ENCODE measurements around the gene DCHS1.

DCHS1 gene

DNA sequence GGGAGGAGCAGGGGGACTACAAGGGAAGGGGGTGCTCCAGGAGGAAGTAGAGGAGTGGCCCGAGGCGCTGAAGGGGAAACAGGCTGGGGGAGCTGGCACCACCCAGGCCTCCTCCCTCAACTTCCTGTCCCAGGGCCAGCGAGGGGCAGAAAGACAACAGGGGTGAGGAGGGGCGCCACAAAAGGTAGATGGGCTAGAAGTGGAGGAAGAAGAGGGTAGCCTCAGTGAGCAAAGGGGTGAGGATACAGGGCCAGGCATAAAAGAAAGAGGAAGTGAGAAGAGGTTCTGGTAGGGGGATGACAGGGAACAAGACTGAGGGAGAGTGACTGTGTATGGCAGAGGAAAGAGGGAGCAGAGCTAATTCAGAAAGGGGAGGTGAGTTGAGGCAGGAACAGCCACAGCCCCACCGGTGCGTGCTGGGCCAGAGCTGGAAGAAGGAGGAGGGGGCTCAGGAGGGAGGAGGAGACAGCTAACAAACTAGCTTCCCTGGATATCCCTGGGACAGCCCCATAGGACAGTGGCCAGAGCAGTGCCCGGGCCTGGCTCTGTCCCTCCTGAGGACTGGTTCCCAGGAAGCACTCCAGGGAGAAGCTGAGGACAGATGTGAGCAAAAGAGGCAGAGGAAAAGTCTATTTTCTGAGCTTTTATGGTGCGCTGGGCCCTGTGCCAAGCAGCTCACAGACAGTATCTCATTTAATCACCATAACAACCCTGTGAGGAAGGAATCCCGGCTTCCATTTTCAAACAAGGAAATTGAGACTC lies 8.5 kb downstream of the DCHS1 start:
- peak; percentile 56 for DNase-seq

DNA sequence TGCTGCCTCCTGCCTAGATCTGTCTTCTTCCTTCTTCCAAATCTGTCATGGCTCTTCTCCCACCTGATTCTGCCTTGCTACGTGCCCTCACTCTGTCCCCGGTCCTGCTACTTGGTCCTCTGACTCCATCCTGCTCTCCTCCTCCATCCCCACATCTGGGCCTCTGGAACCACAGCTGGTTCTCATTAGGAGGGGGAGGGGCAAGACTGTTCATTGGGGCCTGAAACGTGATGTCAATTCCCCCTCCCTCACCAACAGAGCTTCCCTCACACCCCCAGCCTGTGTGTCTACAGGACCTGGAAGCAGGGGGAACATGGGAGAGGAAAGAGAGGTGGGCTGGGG lies 9.1 kb downstream of the DCHS1 start:
- no peak for DNase-seq

DNA sequence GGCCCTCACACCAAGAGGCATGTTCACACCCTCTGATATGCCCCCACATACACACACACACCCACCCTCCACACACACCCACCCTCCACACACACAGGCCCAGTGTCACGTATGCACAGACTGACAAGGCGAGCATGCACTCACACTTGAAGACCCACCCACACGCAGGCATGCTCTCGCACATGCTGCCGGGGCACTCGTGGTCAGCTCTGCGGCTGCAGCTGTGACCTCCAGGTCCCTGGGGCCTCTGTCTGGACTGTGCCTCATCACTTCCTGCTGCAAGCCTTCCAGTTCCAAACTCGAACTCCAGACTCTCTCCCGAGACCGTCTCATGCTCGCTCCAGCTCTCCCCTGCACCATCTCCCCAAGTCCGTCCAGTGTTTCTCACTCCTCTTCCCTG lies 9.5 kb downstream of the DCHS1 start:
- no peak for DNase-seq

DNA sequence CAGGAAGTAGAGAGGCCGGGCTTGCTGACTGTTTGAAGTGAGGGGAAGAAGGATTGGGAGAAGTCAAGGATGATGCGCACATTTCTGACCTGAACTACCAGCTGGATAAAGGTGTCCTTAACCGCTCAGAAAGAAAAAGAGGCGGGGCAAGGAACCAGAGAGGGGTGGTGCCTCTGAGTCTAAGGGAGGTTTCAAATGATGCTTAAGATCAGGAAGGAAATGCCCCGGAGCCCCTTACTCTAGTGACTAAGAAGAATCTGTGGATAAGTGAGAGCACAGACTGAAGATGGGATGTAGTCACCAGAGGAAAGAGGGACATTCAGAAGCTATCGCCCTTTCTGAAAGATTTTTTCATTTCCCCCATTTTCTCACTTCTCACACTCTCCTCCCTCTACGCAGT lies 12.7 kb downstream of the DCHS1 start:
- DNase-seq = no peak

DNA sequence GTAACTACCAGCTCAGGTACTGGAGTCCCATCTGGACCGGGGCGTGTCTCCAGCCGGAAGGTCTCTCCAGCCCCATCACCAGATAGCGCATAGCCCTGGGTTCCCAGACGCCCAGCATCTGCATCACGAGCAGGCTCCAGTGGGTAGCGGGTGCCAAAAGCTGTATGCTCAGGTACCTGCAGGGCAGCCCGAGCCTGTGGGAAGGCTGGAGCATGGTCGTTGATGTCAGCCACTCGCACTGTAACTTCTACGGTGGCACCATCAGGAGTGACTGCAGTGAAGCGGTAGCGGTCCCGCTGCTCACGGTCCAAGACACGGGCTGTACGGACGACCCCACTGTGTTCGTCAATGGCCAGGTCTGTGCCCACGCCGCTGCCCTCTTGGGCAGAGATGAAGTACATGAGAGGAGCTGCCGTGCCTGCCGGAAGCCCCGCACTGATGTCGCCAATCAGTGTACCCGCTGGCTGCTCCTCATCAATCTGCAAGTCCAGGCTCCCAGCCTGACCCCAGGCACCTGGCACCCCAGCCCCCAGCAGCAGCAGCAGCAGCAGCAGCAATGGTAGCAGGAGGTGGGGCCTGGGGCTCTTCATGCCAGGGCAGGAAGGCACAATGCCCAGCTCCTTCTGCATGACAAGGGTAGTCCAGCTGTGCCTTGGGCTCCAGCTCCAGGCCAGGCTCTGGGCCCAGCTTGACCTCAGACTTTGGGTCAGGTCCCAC lies 14.5 kb downstream of the DCHS1 start:
- DNase-seq = no peak

DNA sequence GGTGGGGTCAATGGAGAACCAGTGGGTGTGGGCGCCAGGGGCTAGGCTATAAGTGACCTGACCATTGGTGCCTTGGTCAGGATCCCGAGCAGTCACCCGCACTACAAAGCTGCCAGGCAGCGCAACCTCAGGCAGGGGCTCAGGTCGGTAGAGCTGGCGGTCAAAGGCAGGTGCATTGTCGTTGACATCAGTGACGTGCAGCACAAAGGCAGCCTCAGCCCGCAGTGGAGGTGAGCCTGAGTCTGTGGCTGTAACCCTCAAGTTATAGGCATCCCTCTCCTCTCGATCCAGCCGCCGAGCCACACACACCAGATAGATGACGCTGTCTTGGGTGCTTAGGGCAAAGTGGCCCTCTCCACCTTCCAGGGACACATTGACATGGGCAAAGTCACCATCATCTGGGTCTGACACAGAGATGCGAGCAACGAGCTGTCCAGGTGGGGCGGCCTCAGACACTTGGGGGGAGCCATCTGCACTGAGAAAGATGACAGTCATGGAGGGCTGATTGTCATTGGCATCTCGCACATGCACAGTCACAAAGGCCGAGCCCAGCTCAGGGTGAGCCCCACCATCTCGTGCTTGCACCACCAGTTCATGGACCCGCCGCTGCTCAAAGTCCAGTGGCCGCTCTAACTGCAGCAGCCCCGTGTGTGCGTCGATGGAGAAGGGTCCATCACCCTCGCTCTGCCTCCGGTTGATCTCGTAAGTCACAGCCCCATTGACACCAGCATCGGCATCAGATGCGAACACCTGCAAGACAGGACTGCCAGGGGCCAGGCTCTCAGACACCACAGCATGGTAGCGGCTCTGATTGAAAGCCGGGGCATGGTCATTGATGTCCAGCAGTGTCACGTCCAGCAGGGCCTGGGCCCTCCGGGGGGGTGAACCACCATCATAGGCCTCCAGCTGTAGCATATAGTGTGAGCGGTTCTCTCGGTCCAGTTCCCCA lies 15.3 kb downstream of the DCHS1 start:
- DNase-seq = no peak

DNA sequence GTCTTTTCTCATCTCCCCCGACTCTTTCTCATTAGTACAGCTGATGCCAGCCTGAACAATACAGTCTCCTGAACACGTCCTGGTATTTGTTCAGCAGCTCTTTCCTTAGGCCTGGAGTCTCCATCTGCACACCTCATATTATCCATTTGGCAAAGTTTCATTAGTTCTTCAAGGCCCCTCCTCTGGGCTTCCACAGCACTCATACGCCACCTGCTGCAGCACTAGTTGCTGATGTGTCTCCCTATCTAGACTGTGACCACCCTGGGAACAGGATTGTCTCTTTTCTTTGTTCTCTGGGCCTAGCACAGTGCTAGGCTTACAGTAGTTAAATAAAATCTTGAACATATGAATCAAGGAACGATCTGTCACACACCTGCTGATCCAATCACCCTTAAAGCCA lies 17.2 kb downstream of the DCHS1 start:
- DNase-seq = no peak

DNA sequence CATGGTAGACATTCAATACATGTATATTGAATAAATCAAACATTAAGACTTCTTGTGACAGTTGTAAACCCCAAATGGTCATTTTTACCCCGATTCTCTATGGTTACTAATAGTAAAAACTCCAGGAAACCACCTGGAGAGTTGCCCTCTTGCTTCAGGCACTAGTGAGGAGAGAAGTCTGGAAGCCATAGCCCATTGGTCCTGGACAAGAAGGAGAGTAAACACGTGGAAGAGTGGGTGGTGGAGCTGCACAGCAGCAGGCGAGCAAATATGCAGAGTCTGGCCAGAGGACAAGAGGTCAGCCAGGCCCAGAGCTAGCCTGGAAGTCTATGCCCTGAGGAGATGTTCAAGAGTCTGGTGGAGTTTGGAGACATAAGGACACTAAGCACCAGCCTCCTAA lies 17.7 kb downstream of the DCHS1 start:
- DNase-seq = no peak

DNA sequence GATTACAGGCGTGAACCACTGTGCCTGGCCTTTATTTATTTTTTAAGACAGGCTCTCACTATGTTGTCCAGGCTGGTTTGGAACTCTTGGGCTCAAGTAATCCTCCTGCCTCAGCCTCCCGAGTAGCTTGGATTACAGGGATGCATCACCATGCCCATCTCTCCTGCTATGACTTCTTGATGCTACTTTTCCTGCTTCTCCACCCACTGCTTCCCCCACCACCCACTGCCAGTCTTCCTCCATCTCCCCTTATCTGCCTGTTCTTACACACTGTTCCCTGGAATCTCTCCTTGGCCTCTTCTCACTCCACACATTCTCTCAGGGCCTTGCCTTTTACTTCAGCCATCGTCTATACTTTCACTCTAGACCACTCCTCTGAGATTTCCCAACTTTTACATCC lies 19.1 kb downstream of the DCHS1 start:
- DNase-seq = no peak

DNA sequence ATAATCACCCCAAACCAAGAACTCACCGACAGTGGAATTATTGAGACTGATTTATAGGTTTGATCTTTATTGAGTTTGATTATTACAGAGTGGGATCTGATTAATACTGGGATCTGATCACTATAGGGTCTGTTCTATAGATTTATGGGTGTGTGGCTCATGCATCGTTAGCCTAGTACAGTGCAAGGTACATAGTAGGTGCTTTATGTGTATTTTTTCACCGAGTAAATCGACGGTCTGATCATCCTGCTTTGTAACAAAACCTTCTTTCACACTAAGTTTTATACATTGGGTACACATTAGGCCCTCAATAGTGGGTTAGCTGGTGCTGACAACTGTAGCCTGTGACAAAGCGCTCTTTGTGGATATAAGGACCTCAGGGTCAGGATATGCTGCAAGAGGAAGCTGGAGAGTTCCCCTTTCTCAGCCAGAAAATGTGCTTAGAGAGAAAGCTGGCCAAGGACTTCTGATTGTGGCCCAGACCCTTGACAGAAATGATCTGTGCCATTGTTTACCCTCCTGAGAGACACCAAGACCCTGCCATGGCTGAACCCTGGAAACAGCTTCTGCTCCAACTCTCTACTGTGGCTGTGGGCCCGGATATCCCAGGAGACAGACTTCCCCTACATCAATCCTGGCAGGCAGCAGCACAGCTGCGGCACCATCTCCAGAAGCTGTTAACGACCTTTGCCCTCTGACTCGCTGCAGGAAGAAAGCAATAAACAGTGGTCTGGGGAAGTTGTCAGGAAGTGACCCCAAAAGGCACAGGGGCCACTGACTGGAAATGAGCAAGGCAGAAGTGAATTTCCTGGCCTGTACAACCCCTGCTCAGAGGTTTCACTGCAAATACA lies 20.3 kb downstream of the DCHS1 start:
- DNase-seq = no peak

DNA sequence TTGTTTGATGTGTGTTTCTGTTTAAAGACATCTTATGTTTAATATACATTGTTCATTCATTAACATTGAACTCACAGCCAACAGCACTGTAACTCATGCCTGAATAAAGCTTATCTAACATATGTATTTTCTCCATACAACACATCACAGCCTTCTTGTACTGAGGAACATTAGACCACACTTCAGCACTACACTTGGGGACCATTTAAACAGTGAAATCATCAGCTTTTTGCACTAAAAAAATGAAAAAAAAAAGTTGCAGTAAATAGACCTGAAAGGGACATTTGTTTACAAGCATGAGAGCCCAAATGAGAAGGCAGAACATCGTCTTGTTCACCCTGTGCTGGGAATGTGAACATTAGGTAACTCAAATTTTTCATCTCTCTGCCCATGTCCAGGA lies 21.1 kb downstream of the DCHS1 start:
- DNase-seq = no peak

DNA sequence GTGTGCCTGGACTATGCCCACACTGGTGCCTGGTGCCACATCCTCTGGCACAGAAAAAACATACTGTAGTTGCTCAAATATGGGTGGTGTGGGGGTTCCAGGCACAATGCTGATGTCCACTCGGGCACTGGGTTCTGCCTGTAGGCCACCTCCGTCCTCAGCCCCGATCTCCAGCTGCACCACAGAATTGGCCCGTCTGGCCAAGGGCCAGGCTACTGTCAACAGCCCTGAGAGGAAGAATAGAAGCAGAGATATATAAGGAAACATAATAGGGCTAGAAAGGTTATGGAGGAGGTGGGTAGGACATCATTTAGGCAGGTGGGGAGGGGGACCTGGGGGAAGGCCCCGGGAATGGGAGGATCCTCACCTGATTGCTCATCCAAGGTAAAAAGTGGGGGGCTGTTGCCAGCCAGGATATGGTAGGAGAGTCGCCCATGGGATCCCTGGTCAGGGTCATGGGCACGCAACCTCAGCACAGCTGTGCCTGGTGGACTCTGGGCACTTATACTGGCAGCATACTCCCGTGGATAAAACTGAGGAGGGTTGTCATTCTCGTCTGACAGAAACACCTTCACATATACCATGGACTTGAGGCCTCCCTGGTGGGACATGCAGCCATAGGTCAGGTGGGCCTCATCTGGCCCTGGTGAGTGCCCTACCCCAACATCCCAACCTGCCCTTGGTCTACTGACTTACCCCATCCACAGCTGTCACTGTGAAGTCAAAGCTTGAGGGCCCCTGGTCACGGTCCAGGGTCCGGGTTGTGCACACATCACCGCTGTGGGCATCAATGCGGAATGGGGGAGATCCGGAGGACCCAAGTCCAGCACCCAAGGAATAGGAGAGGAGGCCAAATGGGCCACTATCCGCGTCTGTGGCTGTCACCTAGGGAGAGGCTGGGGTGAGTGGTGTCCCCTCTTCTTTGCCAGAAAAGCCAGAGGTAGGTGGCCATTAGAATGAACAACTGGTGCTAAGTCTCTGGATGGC lies 21.9 kb downstream of the DCHS1 start:
- no peak for DNase-seq

DNA sequence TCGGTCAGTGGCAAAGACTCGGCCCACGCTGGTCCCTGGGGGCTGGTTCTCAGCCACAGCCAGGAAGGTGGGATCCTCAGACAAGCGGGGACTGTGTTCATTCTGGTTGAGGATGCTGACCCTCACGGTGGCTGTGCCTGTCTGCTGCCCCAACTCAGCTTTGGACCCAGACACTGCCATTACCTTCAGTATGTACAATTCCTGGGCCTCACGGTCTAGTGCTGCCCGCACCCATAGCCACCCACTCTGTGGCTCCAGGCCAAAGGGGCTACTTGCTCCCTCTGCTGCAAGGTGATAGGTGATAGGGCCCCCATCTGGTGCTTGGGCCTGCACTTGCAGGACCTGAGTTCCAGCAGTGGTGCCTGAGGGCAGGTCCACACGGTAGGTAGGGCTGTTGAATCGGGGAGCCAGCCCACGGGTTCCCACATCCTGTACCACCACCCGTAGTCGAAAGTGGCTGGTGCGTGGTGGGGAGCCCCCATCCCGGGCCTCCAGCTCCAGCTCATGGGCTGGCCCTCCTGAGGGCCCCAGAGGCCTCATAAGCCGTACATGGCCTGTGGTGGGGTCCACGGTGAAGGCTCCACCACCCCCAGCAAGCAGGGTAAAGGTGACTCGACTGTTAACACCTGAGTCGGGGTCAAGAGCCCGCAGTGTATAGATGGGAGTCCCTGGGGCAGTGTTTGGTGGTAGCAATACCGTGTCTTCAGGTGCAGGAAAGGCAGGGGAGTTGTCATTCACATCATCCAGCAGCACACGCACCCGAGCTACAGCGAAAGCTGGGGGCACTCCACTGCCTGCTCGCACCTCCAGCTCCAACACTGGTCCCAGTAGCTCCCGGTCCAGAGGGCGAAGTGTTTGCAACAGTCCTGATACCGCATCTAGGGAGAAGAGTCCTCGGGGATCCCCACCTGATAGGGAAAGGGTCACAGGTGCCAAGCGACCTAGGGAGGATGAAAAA lies 23.2 kb downstream of the DCHS1 start:
- DNase-seq = no peak

DNA sequence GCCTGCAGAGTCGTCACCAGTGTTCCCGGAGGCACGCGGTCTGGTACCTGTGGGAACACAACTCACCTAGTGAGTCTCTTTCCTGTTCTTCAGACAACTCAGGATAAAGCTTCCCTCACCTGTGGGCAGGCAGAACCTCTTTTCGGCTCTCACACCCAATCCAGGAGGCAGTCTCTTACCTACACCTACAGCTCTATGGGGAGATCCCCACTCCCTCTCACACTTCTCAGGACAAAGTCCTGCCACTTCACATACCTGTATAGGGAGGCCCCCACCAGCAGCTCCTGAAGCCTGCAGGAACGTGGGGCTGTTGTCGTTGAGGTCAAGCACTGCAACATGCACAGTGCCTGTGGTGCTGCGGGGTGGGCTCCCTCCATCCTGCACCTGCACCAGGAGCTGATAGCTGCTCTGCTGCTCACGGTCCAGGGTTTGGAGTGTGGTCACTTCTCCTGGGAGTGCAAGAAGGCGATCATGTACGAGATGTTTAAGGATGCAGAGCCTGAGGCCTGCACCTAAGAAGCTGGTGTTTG lies 24.2 kb downstream of the DCHS1 start:
- DNase-seq = no peak

DNA sequence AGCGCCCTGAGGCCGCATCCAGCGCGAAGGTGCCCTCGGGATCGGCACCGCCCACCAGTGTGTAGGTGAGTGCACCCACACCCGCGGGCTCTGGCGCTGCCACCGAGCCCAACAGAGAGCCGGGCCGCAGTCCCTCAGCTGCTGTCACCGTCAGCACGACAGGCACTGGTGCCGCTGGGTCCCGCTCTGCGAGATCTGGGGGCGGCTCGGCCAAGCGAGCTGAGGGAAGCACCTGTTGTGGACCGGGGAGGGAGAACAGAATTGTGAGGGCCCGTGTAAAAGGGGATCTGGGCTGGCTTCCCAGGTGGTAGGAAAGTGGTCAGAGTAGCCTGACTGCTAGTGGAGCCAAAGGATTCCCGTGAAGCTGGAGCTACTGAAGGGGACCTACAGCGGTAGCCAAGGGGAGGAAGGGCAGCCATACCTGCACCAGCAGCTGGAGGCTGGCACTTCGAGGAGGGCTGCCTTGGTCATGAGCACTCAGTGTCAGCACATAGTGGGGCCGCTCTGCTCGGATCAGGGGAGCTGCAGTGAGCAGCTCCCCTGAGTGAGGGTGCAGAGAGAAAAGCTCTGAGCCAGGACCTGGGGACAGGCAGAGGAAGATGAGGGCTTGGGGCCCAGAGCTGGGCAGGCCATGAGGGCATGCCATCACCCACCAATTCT lies 24.8 kb downstream of the DCHS1 start:
- no peak for DNase-seq

DNA sequence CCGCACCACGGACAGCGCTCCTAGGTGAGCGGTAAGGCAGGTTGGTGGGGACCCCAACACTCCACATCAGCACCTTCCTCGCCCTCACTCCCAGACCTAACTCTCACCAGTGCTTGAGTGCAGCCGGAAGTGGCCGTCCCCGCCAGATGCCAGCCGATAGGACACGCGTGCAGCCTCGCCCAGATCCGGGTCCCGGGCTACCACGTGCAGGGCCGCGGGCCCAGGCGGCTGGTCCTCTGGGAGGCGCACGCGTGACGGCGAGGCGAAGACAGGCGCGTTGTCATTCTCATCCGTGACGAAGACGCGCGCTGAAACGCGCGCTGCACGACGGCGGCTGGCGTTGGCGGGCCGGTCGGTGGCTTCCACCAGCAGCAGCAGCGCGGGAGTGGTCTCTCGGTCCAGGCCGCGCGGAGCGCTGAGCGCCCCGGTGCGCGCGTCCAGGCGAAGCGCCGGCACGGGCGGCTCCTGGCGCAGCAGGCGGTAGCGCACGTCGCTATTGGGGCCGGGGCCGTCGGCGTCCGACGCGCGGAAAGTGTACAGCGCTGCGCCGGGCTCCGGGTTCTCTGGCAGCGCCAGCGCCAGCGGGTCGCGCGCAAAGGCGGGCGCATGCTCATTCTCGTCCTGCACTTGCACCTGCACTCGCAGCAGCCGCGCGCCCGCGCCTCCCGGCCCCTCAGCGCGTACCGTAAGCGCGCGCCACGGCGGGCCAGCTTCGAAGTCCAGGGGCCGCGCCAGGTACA lies 25.5 kb downstream of the DCHS1 start:
- no peak for DNase-seq

DNA sequence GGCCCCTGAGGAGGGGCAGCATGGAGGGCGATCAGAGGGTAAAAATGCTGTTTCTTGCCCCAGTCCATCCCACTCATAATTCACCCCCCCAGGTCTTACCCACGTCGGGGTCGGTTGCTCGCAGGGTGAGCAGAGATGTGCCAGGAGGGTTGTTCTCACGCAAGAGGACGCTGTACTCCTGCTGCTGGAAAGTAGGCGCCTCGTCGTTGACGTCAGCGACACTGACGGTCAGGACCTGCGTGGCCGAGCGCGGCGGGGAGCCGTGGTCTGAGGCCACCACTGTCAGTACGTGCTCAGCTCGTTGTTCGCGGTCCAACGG lies 26.1 kb downstream of the DCHS1 start:
- DNase-seq = no peak

DNA sequence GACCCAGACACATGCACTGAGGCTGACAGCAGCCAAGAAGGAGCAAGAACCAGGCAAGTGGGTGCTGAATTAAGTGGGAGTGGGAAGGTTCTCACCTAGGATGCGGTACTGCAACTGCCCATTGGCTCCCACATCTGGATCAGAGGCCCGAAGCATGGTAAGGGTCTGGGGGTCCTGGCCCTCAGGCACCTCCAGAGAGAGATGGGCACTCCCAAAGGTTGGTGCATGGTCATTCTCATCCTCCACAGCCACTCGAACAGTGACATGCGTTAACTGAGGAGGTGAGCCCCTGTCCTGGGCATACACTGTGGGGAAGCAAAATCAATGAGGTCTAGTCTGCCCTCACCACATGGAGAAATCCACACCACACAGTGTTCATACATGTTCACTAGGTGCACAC lies 27.1 kb downstream of the DCHS1 start:
- no peak for DNase-seq

DNA sequence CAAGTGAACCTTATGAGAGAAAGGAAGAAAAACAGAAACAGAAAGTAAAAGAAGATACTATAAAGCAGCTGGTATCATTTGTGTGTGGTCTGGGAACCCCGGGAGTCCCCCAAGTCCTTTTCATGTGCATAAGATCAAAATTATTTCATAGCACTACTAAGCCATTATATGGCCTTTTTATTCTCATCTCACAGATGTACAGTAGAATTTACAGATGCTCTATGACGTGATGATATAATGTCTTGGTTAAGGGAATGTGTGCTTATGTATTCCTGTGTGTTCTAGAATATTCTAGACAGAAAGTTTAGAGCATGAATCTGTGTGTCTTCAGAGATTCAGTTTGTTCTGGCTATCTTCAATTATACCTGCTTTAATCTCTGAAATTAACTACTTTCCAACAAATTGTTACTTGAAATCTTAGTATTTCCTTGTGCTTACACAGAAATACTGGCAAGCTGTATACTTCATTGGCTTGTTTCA lies 27.8 kb downstream of the DCHS1 start:
- DNase-seq = no peak

All from RPMI8226 (cell line).